HEK293 (cell line): ENCODE results near the gene CTF1.

Source experiments
- GLI2 ChIP-seq: fragments of 450-650 bp; formaldehyde crosslinking; IDR thresholded peaks from 2 replicates; pipeline ENCODE4; 2017; ENCODE audit warnings: missing biosample characterization, missing genetic modification characterization, low read depth, borderline replicate concordance
- HOXC10 ChIP-seq: sonication (generic); formaldehyde crosslinking; IDR thresholded peaks from 2 replicates; pipeline ENCODE4 v1.8.1; 2023; ENCODE audit warnings: mild to moderate bottlenecking, missing genetic modification reagents
- ZNF121 ChIP-seq: fragments of 450-650 bp; formaldehyde crosslinking; IDR thresholded peaks from 2 replicates; pipeline ENCODE4 v1.5.1; 2016; ENCODE audit warnings: missing biosample characterization, missing genetic modification characterization
- ZNF2 ChIP-seq: fragments of 450-650 bp; formaldehyde crosslinking; IDR thresholded peaks from 2 replicates; pipeline ENCODE4 v1.5.1; 2016; ENCODE audit warnings: missing biosample characterization, missing genetic modification characterization
- ZNF292 ChIP-seq: fragments of 450-650 bp; formaldehyde crosslinking; IDR thresholded peaks from 2 replicates; pipeline ENCODE4 v1.5.1; 2016; ENCODE audit warnings: low read depth, missing biosample characterization, missing genetic modification characterization, borderline replicate concordance
- ZNF335 ChIP-seq: fragments of 450-650 bp; formaldehyde crosslinking; conservative IDR thresholded peaks from 2 replicates; pipeline ENCODE4 v1.5.1; 2016; ENCODE audit warnings: missing biosample characterization, missing genetic modification characterization
- TF ChIP-seq, protein P1 (sequence below): fragments of 450-650 bp; formaldehyde crosslinking; IDR thresholded peaks from 2 replicates; pipeline ENCODE4 v1.5.1; 2016; ENCODE audit warnings: missing biosample characterization, missing genetic modification characterization
- TF ChIP-seq, protein P2 (sequence below): fragments of 450-650 bp; formaldehyde crosslinking; IDR thresholded peaks from 2 replicates; pipeline ENCODE4 v1.5.1; 2016; ENCODE audit warnings: missing biosample characterization, missing genetic modification characterization
- TF ChIP-seq, protein P3 (sequence below): fragments of 450-650 bp; formaldehyde crosslinking; IDR thresholded peaks from 2 replicates; pipeline ENCODE4 v1.5.1; 2016; ENCODE audit warnings: missing biosample characterization, missing genetic modification characterization
- TF ChIP-seq, protein P4 (sequence below): fragments of 450-650 bp; IDR thresholded peaks from 2 replicates; pipeline ENCODE4 v1.5.1; 2018; ENCODE audit warnings: missing biosample characterization, missing genetic modification characterization
- TF ChIP-seq, protein P5 (sequence below): fragments of 450-650 bp; formaldehyde crosslinking; conservative IDR thresholded peaks from 2 replicates; pipeline ENCODE4 v1.5.1; 2016; ENCODE audit warnings: low read depth, missing biosample characterization, missing genetic modification characterization
- TF ChIP-seq, protein P6 (sequence below): fragments of 450-650 bp; formaldehyde crosslinking; IDR thresholded peaks from 2 replicates; pipeline ENCODE4 v1.5.1; 2016; ENCODE audit warnings: missing biosample characterization, missing genetic modification characterization

DNA sequence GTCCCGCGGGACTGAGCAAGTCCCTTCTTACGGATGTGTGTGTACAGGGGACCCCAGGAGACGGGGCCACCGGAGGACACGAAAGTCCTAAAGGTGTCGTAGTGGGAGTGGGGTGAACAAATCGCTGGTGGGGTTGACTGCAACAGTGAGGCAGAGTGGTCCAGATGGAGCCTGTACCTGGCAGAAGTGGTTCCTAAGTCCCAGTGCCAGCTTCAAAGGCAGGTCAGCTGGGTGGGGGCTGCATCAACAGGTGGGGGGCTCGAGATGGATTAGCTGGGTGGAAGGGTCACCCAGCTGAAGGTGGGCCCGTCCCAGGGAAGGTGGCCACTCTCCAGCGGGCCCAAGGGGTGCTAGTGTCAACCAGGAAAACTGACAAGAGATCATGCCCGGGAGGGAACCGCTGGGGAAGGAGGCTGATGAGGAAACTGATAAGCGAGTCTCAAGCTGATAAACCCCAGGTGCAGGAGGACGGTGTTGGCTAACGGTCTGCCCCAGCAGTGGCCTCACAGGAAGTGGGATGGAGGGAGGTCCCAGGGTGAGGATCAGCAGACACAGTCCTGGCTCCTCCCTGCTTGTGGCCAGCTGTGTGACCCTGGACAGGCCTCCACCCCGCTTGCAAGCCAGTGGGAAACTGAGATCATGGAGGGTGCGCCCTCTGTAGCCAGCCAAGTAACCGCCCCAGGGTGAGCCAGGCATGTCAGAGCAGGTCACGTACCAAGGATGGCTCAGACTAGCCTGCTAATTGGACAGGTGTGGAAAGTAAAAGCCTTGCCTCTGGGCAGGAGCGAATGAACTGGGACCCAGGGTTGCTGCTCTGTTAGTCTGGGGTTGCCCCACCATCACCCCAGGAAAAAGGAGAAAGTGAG, 53.5 kb downstream of the CTF1 start:
- TF ChIP-seq, protein P1, sequence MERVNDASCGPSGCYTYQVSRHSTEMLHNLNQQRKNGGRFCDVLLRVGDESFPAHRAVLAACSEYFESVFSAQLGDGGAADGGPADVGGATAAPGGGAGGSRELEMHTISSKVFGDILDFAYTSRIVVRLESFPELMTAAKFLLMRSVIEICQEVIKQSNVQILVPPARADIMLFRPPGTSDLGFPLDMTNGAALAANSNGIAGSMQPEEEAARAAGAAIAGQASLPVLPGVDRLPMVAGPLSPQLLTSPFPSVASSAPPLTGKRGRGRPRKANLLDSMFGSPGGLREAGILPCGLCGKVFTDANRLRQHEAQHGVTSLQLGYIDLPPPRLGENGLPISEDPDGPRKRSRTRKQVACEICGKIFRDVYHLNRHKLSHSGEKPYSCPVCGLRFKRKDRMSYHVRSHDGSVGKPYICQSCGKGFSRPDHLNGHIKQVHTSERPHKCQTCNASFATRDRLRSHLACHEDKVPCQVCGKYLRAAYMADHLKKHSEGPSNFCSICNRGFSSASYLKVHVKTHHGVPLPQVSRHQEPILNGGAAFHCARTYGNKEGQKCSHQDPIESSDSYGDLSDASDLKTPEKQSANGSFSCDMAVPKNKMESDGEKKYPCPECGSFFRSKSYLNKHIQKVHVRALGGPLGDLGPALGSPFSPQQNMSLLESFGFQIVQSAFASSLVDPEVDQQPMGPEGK (tag by site-specific recombination), result peak; percentile 52
- TF ChIP-seq, protein P2, sequence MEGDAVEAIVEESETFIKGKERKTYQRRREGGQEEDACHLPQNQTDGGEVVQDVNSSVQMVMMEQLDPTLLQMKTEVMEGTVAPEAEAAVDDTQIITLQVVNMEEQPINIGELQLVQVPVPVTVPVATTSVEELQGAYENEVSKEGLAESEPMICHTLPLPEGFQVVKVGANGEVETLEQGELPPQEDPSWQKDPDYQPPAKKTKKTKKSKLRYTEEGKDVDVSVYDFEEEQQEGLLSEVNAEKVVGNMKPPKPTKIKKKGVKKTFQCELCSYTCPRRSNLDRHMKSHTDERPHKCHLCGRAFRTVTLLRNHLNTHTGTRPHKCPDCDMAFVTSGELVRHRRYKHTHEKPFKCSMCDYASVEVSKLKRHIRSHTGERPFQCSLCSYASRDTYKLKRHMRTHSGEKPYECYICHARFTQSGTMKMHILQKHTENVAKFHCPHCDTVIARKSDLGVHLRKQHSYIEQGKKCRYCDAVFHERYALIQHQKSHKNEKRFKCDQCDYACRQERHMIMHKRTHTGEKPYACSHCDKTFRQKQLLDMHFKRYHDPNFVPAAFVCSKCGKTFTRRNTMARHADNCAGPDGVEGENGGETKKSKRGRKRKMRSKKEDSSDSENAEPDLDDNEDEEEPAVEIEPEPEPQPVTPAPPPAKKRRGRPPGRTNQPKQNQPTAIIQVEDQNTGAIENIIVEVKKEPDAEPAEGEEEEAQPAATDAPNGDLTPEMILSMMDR (tag by site-specific recombination), result no peak
- TF ChIP-seq HOXC10 (CRISPR knock-in tag) (0 out of 2 replicates have a peak, but pooled peaks have one; percentile 70), ZNF2 (tag by site-specific recombination) (no peak), GLI2 (tag by site-specific recombination) (no peak), ZNF121 (no peak), ZNF335 (tag by site-specific recombination) (no peak), ZNF292 (tag by site-specific recombination) (no peak)
- TF ChIP-seq, protein P3, sequence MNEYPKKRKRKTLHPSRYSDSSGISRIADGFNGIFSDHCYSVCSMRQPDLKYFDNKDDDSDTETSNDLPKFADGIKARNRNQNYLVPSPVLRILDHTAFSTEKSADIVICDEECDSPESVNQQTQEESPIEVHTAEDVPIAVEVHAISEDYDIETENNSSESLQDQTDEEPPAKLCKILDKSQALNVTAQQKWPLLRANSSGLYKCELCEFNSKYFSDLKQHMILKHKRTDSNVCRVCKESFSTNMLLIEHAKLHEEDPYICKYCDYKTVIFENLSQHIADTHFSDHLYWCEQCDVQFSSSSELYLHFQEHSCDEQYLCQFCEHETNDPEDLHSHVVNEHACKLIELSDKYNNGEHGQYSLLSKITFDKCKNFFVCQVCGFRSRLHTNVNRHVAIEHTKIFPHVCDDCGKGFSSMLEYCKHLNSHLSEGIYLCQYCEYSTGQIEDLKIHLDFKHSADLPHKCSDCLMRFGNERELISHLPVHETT (tag by site-specific recombination), result no peak
- TF ChIP-seq, protein P4, sequence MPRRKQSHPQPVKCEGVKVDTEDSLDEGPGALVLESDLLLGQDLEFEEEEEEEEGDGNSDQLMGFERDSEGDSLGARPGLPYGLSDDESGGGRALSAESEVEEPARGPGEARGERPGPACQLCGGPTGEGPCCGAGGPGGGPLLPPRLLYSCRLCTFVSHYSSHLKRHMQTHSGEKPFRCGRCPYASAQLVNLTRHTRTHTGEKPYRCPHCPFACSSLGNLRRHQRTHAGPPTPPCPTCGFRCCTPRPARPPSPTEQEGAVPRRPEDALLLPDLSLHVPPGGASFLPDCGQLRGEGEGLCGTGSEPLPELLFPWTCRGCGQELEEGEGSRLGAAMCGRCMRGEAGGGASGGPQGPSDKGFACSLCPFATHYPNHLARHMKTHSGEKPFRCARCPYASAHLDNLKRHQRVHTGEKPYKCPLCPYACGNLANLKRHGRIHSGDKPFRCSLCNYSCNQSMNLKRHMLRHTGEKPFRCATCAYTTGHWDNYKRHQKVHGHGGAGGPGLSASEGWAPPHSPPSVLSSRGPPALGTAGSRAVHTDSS, result no peak
- TF ChIP-seq, protein P5, sequence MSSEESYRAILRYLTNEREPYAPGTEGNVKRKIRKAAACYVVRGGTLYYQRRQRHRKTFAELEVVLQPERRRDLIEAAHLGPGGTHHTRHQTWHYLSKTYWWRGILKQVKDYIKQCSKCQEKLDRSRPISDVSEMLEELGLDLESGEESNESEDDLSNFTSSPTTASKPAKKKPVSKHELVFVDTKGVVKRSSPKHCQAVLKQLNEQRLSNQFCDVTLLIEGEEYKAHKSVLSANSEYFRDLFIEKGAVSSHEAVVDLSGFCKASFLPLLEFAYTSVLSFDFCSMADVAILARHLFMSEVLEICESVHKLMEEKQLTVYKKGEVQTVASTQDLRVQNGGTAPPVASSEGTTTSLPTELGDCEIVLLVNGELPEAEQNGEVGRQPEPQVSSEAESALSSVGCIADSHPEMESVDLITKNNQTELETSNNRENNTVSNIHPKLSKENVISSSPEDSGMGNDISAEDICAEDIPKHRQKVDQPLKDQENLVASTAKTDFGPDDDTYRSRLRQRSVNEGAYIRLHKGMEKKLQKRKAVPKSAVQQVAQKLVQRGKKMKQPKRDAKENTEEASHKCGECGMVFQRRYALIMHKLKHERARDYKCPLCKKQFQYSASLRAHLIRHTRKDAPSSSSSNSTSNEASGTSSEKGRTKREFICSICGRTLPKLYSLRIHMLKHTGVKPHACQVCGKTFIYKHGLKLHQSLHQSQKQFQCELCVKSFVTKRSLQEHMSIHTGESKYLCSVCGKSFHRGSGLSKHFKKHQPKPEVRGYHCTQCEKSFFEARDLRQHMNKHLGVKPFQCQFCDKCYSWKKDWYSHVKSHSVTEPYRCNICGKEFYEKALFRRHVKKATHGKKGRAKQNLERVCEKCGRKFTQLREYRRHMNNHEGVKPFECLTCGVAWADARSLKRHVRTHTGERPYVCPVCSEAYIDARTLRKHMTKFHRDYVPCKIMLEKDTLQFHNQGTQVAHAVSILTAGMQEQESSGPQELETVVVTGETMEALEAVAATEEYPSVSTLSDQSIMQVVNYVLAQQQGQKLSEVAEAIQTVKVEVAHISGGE (tag by site-specific recombination), result no peak
- TF ChIP-seq, protein P6, sequence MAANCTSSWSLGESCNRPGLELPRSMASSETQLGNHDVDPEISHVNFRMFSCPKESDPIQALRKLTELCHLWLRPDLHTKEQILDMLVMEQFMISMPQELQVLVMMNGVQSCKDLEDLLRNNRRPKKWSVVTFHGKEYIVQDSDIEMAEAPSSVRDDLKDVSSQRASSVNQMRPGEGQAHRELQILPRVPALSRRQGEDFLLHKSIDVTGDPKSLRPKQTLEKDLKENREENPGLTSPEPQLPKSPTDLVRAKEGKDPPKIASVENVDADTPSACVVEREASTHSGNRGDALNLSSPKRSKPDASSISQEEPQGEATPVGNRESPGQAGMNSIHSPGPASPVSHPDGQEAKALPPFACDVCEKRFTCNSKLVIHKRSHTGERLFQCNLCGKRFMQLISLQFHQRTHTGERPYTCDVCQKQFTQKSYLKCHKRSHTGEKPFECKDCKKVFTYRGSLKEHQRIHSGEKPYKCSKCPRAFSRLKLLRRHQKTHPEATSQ, result no peak
